Measurements from ENCODE around the gene ABHD12. TPM values are rescaled to one million over a fixed set of nuclear protein-coding genes. Genes with fewer than 3 reads are reported as not detected.

ABHD12 gene
- total and polyA plus RNA-seq, 2 donors (not counting 1 experiment from before 2014, with no cell fraction given), result 79.1 to 84.6 TPM

GRCh38 chr20:25344634-25345033 is 46.0 kb downstream of the ABHD12 start:
- no peak overlapping the region for H3K4me3 ChIP-seq (replicated peaks in 1 of 4; ENCODE audit: control extremely low read depth in 1 of 4, insufficient read depth in 1 of 4, low read depth in 3 of 4, low read length in 4 of 4)
- no peaks in the 10 kb centered on the region for H3K27me3 ChIP-seq (ENCODE audit: control insufficient read depth, insufficient read depth, low read length)
- H3K9ac ChIP-seq (ENCODE audit: insufficient read depth, low read length), result no peak overlapping the region
- no peak for DNase-seq (ENCODE audit: low read depth in 2 of 2)
- H3K27ac ChIP-seq (ENCODE audit: insufficient read depth, low read length), result no peak overlapping the region
- H3K9me3 ChIP-seq (ENCODE audit: control insufficient read depth, insufficient read depth, low read depth, low read length), result no peaks in the 10 kb centered on the region
- TF ChIP-seq EZH2 (IDR thresholded peaks at IDR 0.05; ENCODE audit: low read length, missing control alignments), result no peak
- TF ChIP-seq, protein P1, sequence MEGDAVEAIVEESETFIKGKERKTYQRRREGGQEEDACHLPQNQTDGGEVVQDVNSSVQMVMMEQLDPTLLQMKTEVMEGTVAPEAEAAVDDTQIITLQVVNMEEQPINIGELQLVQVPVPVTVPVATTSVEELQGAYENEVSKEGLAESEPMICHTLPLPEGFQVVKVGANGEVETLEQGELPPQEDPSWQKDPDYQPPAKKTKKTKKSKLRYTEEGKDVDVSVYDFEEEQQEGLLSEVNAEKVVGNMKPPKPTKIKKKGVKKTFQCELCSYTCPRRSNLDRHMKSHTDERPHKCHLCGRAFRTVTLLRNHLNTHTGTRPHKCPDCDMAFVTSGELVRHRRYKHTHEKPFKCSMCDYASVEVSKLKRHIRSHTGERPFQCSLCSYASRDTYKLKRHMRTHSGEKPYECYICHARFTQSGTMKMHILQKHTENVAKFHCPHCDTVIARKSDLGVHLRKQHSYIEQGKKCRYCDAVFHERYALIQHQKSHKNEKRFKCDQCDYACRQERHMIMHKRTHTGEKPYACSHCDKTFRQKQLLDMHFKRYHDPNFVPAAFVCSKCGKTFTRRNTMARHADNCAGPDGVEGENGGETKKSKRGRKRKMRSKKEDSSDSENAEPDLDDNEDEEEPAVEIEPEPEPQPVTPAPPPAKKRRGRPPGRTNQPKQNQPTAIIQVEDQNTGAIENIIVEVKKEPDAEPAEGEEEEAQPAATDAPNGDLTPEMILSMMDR (conservative IDR thresholded peaks at IDR 0.05 in 1 of 2, IDR thresholded peaks at IDR 0.05 in 1 of 2; ENCODE audit: low read depth in 1 of 2, low read length in 2 of 2), result no peak
- H3K4me1 ChIP-seq (ENCODE audit: control insufficient read depth, extremely low read depth, insufficient read depth, low read length), result no peaks in the 10 kb centered on the region
- H3K36me3 ChIP-seq (ENCODE audit: control insufficient read depth, insufficient read depth, low read length), result no peaks in the 10 kb centered on the region
- no peak overlapping the region for H2AFZ ChIP-seq (ENCODE audit: low read length)
- no peak overlapping the region for H3K4me2 ChIP-seq (ENCODE audit: extremely low read depth, insufficient read depth, low read length)
- H4K20me1 ChIP-seq (ENCODE audit: control insufficient read depth, extremely low read depth, insufficient read depth, low read length), result no peaks in the 10 kb centered on the region
- H3K79me2 ChIP-seq (ENCODE audit: control insufficient read depth, insufficient read depth, low read length), result peaks cover 56% of the 10 kb centered on the region

GRCh38 chr20:25341716-25342680 is 48.6 kb downstream of the ABHD12 start:
- no peak overlapping the region for H3K9ac ChIP-seq (ENCODE audit: insufficient read depth, low read length)
- no peaks in the 10 kb centered on the region for H3K4me1 ChIP-seq (ENCODE audit: control insufficient read depth, extremely low read depth, insufficient read depth, low read length)
- H3K4me2 ChIP-seq (ENCODE audit: extremely low read depth, insufficient read depth, low read length), result no peak overlapping the region
- H3K36me3 ChIP-seq (ENCODE audit: control insufficient read depth, insufficient read depth, low read length), result no peaks in the 10 kb centered on the region
- TF ChIP-seq, protein P1 (conservative IDR thresholded peaks at IDR 0.05 in 1 of 2, IDR thresholded peaks at IDR 0.05 in 1 of 2; ENCODE audit: low read depth in 1 of 2, low read length in 2 of 2), result no peak
- TF ChIP-seq EZH2 (IDR thresholded peaks at IDR 0.05; ENCODE audit: low read length, missing control alignments), result no peak
- DNase-seq (ENCODE audit: low read depth in 2 of 2), result peak in 1 of 2 donors; percentile 64
- H2AFZ ChIP-seq (ENCODE audit: low read length), result no peak overlapping the region
- H3K27me3 ChIP-seq (ENCODE audit: control insufficient read depth, insufficient read depth, low read length), result no peaks in the 10 kb centered on the region
- no peak overlapping the region for H3K27ac ChIP-seq (ENCODE audit: insufficient read depth, low read length)
- H4K20me1 ChIP-seq (ENCODE audit: control insufficient read depth, extremely low read depth, insufficient read depth, low read length), result no peaks in the 10 kb centered on the region
- no peak overlapping the region for H3K4me3 ChIP-seq (replicated peaks in 1 of 4; ENCODE audit: control extremely low read depth in 1 of 4, insufficient read depth in 1 of 4, low read depth in 3 of 4, low read length in 4 of 4)
- H3K79me2 ChIP-seq (ENCODE audit: control insufficient read depth, insufficient read depth, low read length), result peaks cover 57% of the 10 kb centered on the region
- H3K9me3 ChIP-seq (ENCODE audit: control insufficient read depth, insufficient read depth, low read depth, low read length), result no peaks in the 10 kb centered on the region

- Histone ChIP-seq H3K79me2 (ENCODE audit: control insufficient read depth, insufficient read depth, low read length) (peaks cover 54% of the 10 kb centered on the region), H3K9ac (ENCODE audit: insufficient read depth, low read length) (no peak overlapping the region), H3K36me3 (ENCODE audit: control insufficient read depth, insufficient read depth, low read length) (no peaks in the 10 kb centered on the region), H3K27me3 (ENCODE audit: control insufficient read depth, insufficient read depth, low read length) (no peaks in the 10 kb centered on the region), H4K20me1 (ENCODE audit: control insufficient read depth, extremely low read depth, insufficient read depth, low read length) (no peaks in the 10 kb centered on the region), H3K4me3 (replicated peaks in 1 of 4; ENCODE audit: control extremely low read depth in 1 of 4, insufficient read depth in 1 of 4, low read depth in 3 of 4, low read length in 4 of 4) (no peak overlapping the region), H3K4me2 (ENCODE audit: extremely low read depth, insufficient read depth, low read length) (no peak overlapping the region), H3K4me1 (ENCODE audit: control insufficient read depth, extremely low read depth, insufficient read depth, low read length) (no peaks in the 10 kb centered on the region), H3K27ac (ENCODE audit: insufficient read depth, low read length) (no peak overlapping the region), H2AFZ (ENCODE audit: low read length) (no peak overlapping the region), H3K9me3 (ENCODE audit: control insufficient read depth, insufficient read depth, low read depth, low read length) (no peaks in the 10 kb centered on the region)
- TF ChIP-seq, protein P1 (conservative IDR thresholded peaks at IDR 0.05 in 1 of 2, IDR thresholded peaks at IDR 0.05 in 1 of 2; ENCODE audit: low read depth in 1 of 2, low read length in 2 of 2), result no peak
- no peak for TF ChIP-seq EZH2 (IDR thresholded peaks at IDR 0.05; ENCODE audit: low read length, missing control alignments)
- no peak for DNase-seq (ENCODE audit: low read depth in 2 of 2)
Observed at GRCh38 chr20:25340380-25340779, 50.3 kb downstream of the ABHD12 start.
